BJ (cell line): Measurements from ENCODE around the gene TBC1D12. TPM values are rescaled to one million over a fixed set of nuclear protein-coding genes. Genes with fewer than 3 reads are reported as not detected.

ENCODE experiments used
- CTCF ChIA-PET: fragments of 350-600 bp; formaldehyde crosslinking; extraction: SDS; loops from one replicate; lab custom pipeline; 2021; ENCODE audit warnings: antibody characterized with exemption, inconsistent platforms; lab: Yijun Ruan, JAX
- POLR2A ChIA-PET: fragments of 300-600 bp; sonication (Branson Sonifier 250); formaldehyde crosslinking; extraction: SDS; loops from one replicate; lab custom pipeline; 2021; ENCODE audit warnings: antibody characterized with exemption; lab: Charles Lee
- DNase-seq: peaks from one replicate; pipeline ENCODE4 v3.0.0-alpha.2; 2011; ENCODE audit warnings: low read depth
- H3K27me3 ChIP-seq: 2 replicates; pipeline ENCODE4 v1.6.0; 2011; ENCODE audit warnings: low read length; ENCODE audit not compliant: control insufficient read depth, insufficient read depth
- H3K36me3 ChIP-seq: 2 replicates; pipeline ENCODE4 v1.5.1; 2011; ENCODE audit warnings: low read length; ENCODE audit not compliant: control insufficient read depth, insufficient read depth
- H3K4me3 ChIP-seq: 2 replicates; pipeline ENCODE4 v1.5.1; 2011; ENCODE audit warnings: low read depth, mild to moderate bottlenecking, control low read depth, low read length
- polyA plus RNA-seq: library from polyadenylated mRNA; depleted of rRNA; stranded (reverse); fragments of >200 nt; gene quantifications from 2 replicates; pipeline ENCODE4 v1.2.3, GENCODE V29; 2011
- TF ChIP-seq, protein P1 (sequence below): IDR thresholded peaks from 2 replicates; pipeline ENCODE4 v1.5.1; 2011; ENCODE audit warnings: low read depth, mild to moderate bottlenecking, control low read depth, inconsistent platforms, low read length, moderate library complexity; ENCODE audit not compliant: insufficient read depth

Gene TBC1D12
- polyA plus RNA-seq, 1 experiment, result 2.3 TPM

DNA sequence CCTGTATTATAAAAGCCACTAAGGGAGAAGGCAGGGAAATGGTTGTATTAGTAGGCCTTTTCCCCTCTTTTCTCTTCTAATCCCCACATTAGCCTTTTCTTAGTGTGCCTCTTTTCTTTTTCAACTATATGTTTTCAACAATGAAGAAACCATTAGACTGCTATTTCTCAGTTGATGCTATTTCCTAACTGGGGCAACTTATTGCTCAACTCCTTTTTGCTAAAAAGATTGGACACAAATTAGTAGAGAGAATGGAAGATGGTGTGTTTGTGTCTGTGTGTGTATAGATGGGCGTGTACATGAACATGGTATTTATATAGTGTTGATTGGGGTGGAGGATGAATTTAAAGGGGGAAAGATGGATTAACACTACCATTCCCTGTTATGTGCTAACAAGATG lies 28.4 kb downstream of the TBC1D12 start:
- Histone ChIP-seq H3K4me3 (no peak overlapping the region), H3K36me3 (no peaks in the 10 kb centered on the region), H3K27me3 (no peaks in the 10 kb centered on the region)
- TF ChIP-seq, protein P1, sequence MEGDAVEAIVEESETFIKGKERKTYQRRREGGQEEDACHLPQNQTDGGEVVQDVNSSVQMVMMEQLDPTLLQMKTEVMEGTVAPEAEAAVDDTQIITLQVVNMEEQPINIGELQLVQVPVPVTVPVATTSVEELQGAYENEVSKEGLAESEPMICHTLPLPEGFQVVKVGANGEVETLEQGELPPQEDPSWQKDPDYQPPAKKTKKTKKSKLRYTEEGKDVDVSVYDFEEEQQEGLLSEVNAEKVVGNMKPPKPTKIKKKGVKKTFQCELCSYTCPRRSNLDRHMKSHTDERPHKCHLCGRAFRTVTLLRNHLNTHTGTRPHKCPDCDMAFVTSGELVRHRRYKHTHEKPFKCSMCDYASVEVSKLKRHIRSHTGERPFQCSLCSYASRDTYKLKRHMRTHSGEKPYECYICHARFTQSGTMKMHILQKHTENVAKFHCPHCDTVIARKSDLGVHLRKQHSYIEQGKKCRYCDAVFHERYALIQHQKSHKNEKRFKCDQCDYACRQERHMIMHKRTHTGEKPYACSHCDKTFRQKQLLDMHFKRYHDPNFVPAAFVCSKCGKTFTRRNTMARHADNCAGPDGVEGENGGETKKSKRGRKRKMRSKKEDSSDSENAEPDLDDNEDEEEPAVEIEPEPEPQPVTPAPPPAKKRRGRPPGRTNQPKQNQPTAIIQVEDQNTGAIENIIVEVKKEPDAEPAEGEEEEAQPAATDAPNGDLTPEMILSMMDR, result no peak
- ChIA-PET CTCF (interaction anchor here (1.7 kb wide), 1 partner anchor 8 kb away, joined by 5 read pairs; no protein-coding TSS in a partner anchor), POLR2A (no interaction called here)
- DNase-seq, result no peak

DNA sequence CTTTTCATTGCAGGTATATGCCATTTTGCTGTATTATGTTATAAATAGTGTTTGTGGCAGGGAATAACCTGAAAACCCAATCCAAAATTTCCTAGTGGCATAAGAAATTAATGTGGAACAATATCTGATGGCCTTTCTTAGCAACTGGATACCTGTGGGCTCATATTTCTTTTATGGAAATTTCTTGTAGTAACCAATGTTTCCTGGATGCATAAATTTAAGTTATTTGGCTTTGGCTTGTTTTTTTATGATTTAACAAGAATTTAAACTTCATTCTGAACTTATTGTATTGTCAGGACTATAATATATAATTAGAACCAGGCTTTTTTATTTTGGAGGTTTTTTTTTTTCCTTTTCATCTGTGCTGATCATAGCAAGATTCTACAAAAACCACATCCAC lies 30.1 kb downstream of the TBC1D12 start:
- CTCF ChIA-PET, result no interaction called here
- no peak for DNase-seq
- POLR2A ChIA-PET, result no interaction called here

DNA sequence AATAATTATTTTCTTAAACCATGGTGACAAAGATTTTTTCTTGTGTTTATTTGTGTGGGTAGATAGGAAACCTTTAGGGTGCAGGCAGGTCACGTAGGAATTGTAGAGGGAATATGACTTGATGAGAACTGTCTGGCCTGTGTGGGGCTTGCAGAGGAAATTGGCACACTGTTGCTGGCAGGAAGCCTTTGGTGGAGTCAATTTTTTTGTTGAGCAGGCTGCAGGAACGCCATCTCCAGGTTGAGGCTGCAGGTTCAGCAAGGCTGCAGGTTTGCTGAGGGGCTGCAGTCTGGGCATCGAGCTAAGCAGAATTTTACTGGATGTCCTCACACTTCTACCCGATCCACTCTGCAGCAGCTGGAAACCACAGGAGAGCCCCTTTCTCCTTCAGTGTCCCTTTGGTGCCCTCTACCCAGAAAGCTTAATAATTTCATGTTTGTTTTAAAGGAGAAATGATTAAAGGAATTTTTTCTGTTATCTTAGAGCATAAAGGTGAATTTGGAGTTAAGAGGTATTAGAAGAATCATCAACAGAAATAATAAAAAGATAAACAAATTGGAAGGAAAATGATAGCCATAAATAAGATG lies 37.0 kb downstream of the TBC1D12 start:
- ChIA-PET POLR2A (no interaction called here), CTCF (interaction anchor here (1.9 kb wide), 1 partner anchor 9 kb away, joined by 5 read pairs; no protein-coding TSS in a partner anchor)
- no peak overlapping the region for H3K4me3 ChIP-seq
- no peaks in the 10 kb centered on the region for H3K27me3 ChIP-seq
- TF ChIP-seq, protein P1, result 0 out of 2 replicates have a peak, but pooled peaks have one; percentile 11
- H3K36me3 ChIP-seq, result no peaks in the 10 kb centered on the region
- no peak for DNase-seq

More for the DNA sequence above, 30.1 kb downstream of the TBC1D12 start:
- TF ChIP-seq, protein P1, result no peak
- H3K27me3 ChIP-seq, result no peaks in the 10 kb centered on the region
- no peak overlapping the region for H3K4me3 ChIP-seq
- H3K36me3 ChIP-seq, result no peaks in the 10 kb centered on the region

DNA sequence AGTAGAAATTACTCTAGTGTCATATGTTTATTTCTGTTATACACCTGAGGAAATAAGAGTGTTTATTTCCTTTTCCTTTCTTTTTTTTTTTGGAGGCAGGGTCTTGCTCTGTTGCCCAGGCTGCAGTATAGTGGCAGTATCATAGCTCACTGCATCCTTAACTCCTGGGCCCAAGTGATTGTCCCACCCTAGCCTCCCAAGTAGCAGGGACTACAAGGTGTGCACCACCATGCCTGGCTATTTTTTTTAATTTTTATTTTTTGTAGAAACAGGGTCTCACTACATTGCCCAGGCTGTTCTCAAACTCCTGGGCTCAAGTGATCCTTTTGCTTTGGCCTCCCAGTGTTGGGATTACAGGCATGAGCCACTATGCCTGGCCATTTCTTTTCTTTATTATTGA lies 37.8 kb downstream of the TBC1D12 start:
- H3K36me3 ChIP-seq, result no peaks in the 10 kb centered on the region
- TF ChIP-seq, protein P1, result no peak
- DNase-seq, result no peak
- POLR2A ChIA-PET, result no interaction called here
- H3K4me3 ChIP-seq, result no peak overlapping the region
- no peaks in the 10 kb centered on the region for H3K27me3 ChIP-seq
- CTCF ChIA-PET, result interaction anchor here (1.8 to 1.9 kb wide), 2 partner anchors 10 to 29 kb away, joined by 3 to 5 read pairs; no protein-coding TSS in a partner anchor

DNA sequence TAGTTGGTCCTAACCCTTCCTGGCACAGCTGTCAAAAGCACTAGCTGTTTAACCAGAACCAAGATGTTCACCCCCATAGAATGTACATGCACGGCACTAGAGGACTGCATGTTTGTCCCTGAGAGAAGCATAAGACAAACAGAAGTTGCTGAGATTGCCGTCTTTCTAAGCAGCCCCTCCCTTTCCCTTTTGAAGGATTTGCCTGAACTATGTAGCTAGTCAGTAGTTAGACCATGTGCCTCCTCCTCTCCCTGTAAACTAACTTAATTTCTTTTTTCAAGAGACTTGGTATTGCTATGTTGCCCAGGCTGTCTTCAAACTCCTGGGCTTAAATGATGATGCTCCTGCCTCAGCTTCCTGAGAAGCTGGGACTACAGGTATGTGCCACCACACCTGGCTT lies 40.7 kb downstream of the TBC1D12 start:
- ChIA-PET POLR2A (no interaction called here), CTCF (interaction anchor here (0.9 to 1.1 kb wide), 2 partner anchors 9 to 187 kb away, joined by 3 to 5 read pairs; no protein-coding TSS in a partner anchor)
- TF ChIP-seq, protein P1, result no peak
- no peaks in the 10 kb centered on the region for H3K27me3 ChIP-seq
- no peaks in the 10 kb centered on the region for H3K36me3 ChIP-seq
- no peak for DNase-seq
- no peak overlapping the region for H3K4me3 ChIP-seq
